ENCODE measurements around the gene AOPEP.

DNA sequence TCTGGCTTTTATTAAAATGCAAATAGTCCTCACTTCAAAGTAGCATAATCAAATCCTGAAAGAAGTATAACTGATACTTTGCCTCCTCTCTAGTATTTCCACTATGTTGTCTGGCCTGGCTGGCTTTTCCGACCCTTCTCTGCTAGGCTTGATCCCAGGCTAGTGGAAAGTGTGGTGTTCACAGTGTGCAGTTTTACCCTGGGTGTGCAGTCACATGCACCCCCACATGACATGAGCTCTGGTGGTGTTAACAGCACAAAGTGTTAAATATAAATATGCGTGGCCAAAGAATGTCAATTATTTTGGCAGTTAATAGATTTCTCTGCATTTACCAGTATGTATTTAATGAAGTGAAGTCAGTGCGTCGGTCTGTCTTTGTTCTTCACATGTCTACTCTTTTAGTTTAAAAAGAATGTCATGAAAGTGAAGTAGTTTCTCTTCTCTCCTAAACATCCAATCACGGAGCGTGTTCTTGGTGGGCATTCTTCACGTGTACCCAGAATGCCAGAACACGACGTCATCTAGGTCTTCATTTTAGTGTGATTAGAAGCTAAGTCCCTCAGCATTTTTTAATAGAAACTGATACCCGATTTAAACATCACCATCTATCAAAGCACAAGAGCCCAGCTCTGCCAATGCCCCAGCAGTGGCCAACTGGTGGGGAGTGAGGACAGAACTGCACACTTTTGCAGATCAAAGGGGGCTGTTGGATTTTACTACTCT is 304.6 kb downstream of the AOPEP start:
- TF ChIP-seq, protein P1, sequence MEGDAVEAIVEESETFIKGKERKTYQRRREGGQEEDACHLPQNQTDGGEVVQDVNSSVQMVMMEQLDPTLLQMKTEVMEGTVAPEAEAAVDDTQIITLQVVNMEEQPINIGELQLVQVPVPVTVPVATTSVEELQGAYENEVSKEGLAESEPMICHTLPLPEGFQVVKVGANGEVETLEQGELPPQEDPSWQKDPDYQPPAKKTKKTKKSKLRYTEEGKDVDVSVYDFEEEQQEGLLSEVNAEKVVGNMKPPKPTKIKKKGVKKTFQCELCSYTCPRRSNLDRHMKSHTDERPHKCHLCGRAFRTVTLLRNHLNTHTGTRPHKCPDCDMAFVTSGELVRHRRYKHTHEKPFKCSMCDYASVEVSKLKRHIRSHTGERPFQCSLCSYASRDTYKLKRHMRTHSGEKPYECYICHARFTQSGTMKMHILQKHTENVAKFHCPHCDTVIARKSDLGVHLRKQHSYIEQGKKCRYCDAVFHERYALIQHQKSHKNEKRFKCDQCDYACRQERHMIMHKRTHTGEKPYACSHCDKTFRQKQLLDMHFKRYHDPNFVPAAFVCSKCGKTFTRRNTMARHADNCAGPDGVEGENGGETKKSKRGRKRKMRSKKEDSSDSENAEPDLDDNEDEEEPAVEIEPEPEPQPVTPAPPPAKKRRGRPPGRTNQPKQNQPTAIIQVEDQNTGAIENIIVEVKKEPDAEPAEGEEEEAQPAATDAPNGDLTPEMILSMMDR (IDR thresholded peaks at IDR 0.05): no peak
- TF ChIP-seq POLR2A (IDR thresholded peaks at IDR 0.05; ENCODE audit: low read depth): no peak
- no peak for TF ChIP-seq EP300 (IDR thresholded peaks at IDR 0.05)
- no peak for TF ChIP-seq POLR2AphosphoS5 (IDR thresholded peaks at IDR 0.05)

Data from esophagus muscularis mucosa (tissue), 4 donors.